ENCODE measurements around the gene ZNF618.

- TF ChIP-seq CTCF (conservative IDR thresholded peaks at IDR 0.05; ENCODE audit: low read depth, low read length) = no peak
- TF ChIP-seq EZH2 (IDR thresholded peaks at IDR 0.05; ENCODE audit: low read length, unreplicated experiment) = no peak
Observed at GRCh38 chr9:114034196-114034595, 158.1 kb downstream of the ZNF618 start.

All from PC-3 (cell line).